Transverse colon (tissue), 4 donors: ENCODE data around the gene HTRA3.

ENCODE experiments used
- EP300 ChIP-seq: sonication (generic); formaldehyde crosslinking; IDR thresholded peaks from one replicate; pipeline ENCODE4 v1.6.1; 2017; ENCODE audit warnings: antibody characterized with exemption, low read depth
- POLR2A ChIP-seq: fragments of 450-650 bp; IDR thresholded peaks from one replicate; pipeline ENCODE4 v1.6.1; 2016; ENCODE audit warnings: antibody characterized with exemption, mild to moderate bottlenecking, moderate library complexity
- POLR2AphosphoS5 ChIP-seq, 3 donors: sonication (generic); formaldehyde crosslinking; IDR thresholded peaks; one replicate each; pipeline ENCODE4 v1.6.1; 2016; ENCODE audit warnings: antibody characterized with exemption in 3 of 3
- TF ChIP-seq, protein P1 (sequence below), 5 experiments: fragments of 200-600 bp in 3 of 5; fragments of 450-650 bp in 2 of 5; sonication (generic) in 3 of 5; IDR thresholded peaks; 1 replicate in 2 of 5; 2 replicates in 3 of 5; pipeline ENCODE4 v1.5.1; 2016 to 2017; ENCODE audit warnings: antibody characterized with exemption in 5 of 5, inconsistent platforms in 3 of 5, mild to moderate bottlenecking in 2 of 5, moderate library complexity in 1 of 5

DNA sequence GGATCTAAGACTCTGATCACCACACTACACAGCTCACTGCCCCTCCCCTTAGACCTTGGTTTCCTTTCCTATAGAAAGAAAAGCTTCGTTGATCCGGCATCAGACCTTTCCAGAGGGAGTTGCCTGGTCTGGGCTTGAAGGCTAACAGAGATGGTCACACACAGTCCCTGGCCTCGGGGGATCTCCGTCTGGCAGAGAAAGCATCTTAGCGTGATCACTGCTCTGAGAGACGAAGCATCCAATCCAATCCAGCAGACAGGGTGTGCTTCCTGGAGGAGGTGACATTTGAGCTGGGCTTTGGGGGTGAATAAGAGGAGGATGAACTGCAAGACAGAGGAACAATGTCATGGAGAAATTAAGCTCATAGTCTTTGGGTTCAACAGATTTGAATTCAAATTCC, 49.5 kb downstream of the HTRA3 start:
- TF ChIP-seq, protein P1, sequence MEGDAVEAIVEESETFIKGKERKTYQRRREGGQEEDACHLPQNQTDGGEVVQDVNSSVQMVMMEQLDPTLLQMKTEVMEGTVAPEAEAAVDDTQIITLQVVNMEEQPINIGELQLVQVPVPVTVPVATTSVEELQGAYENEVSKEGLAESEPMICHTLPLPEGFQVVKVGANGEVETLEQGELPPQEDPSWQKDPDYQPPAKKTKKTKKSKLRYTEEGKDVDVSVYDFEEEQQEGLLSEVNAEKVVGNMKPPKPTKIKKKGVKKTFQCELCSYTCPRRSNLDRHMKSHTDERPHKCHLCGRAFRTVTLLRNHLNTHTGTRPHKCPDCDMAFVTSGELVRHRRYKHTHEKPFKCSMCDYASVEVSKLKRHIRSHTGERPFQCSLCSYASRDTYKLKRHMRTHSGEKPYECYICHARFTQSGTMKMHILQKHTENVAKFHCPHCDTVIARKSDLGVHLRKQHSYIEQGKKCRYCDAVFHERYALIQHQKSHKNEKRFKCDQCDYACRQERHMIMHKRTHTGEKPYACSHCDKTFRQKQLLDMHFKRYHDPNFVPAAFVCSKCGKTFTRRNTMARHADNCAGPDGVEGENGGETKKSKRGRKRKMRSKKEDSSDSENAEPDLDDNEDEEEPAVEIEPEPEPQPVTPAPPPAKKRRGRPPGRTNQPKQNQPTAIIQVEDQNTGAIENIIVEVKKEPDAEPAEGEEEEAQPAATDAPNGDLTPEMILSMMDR (IDR thresholded peaks at IDR 0.05), result no peak
- TF ChIP-seq POLR2AphosphoS5 (IDR thresholded peaks at IDR 0.05) (no peak), POLR2A (no peak), EP300 (no peak)
